GM12872 (cell line): Measurements from ENCODE around the gene HSBP1L1.

ENCODE experiments used
- CTCF ChIP-seq: IDR thresholded peaks from 3 replicates; pipeline ENCODE4 v1.5.1; 2011; ENCODE audit warnings: low read depth, mild to moderate bottlenecking, low read length, moderate library complexity; ENCODE audit not compliant: insufficient read depth

Gene HSBP1L1

GRCh38 chr18:79948719-79949411, 15.6 kb upstream of the HSBP1L1 start:
- TF ChIP-seq CTCF: no peak

- no peak for TF ChIP-seq CTCF
These were observed 14.6 kb upstream of the HSBP1L1 start for GRCh38 chr18:79949697-79950487.

- no peak for TF ChIP-seq CTCF
These were observed 13.7 kb upstream of the HSBP1L1 start for GRCh38 chr18:79950515-79951341.

- no peak for TF ChIP-seq CTCF
These were observed 12.6 kb upstream of the HSBP1L1 start, which contains the start of gene SLC66A2 for GRCh38 chr18:79951545-79952455. SLC66A2 (minus strand) TSS chr18:79951653; CDS start chr18:79950926, 727 bp downstream.

- no peak for TF ChIP-seq CTCF
These were observed 11.9 kb upstream of the HSBP1L1 start for GRCh38 chr18:79952456-79952995.

GRCh38 chr18:79952996-79953559, 11.4 kb upstream of the HSBP1L1 start:
- TF ChIP-seq CTCF: no peak
